H54 (cell line): Measurements from ENCODE around the gene ZNF343.
"Not testable (repeated sequence)": the region's sequence is repeated elsewhere in the genome, so short reads cannot be mapped to it uniquely, and the experiment has no call there.

Experiments
- DNase-seq: peaks from one replicate; pipeline ENCODE4 v3.0.0; 2011; ENCODE audit warnings: low spot score, mixed read lengths; ENCODE audit not compliant: insufficient read length
- FAIRE-seq: peaks from 3 replicates; lab custom pipeline; 2011; peaks lifted over from hg19 to GRCh38; lab: Jason Lieb, UNC
- POLR2A ChIP-seq: IDR thresholded peaks from 2 replicates; pipeline ENCODE4 v1.6.1; 2011; ENCODE audit warnings: low read depth, mild to moderate bottlenecking, low read length

ZNF343 gene

GRCh38 chr20:2515203-2515602 lies 6.5 kb upstream of the ZNF343 start:
- DNase-seq (no peak), FAIRE-seq (no peak)
- no peak for TF ChIP-seq POLR2A

- TF ChIP-seq POLR2A = no peak
- FAIRE-seq = no peak
- DNase-seq = no peak
Observed at GRCh38 chr20:2509794-2510193, 1.1 kb upstream of the ZNF343 start.

GRCh38 chr20:2509468-2509781 lies 710 bp upstream of the ZNF343 start:
- no peak for TF ChIP-seq POLR2A
- DNase-seq (no peak), FAIRE-seq (no peak)

- TF ChIP-seq POLR2A = no peak
- DNase-seq (no peak), FAIRE-seq (no peak)
Observed at GRCh38 chr20:2507875-2508630, 662 bp downstream of the ZNF343 start.

- FAIRE-seq (no peak), DNase-seq (no peak)
- no peak for TF ChIP-seq POLR2A
Observed at GRCh38 chr20:2507464-2507863, 1.3 kb downstream of the ZNF343 start.

GRCh38 chr20:2506426-2506825 lies 2.3 kb downstream of the ZNF343 start:
- FAIRE-seq, DNase-seq: not testable (repeated sequence)

- not testable (repeated sequence) for FAIRE-seq, DNase-seq
Observed at GRCh38 chr20:2504803-2505202, 3.9 kb downstream of the ZNF343 start.

- FAIRE-seq, DNase-seq: not testable (repeated sequence)
Observed at GRCh38 chr20:2502808-2503384, 5.8 kb downstream of the ZNF343 start.

- DNase-seq (no peak), FAIRE-seq (no peak)
- TF ChIP-seq POLR2A = no peak
Observed at GRCh38 chr20:2485661-2486060, 23.1 kb downstream of the ZNF343 start.

GRCh38 chr20:2485080-2485479 lies 23.6 kb downstream of the ZNF343 start:
- no peak for DNase-seq
- no peak for TF ChIP-seq POLR2A

GRCh38 chr20:2483504-2483903 lies 25.2 kb downstream of the ZNF343 start:
- TF ChIP-seq POLR2A = no peak
- no peak for DNase-seq
- no peak for FAIRE-seq

More at GRCh38 chr20:2485080-2485479, 23.6 kb downstream of the ZNF343 start:
- no peak for FAIRE-seq

- DNase-seq (no peak), FAIRE-seq (no peak)
Observed at GRCh38 chr20:2480381-2480780, 28.3 kb downstream of the ZNF343 start.

GRCh38 chr20:2476742-2477615 lies 31.7 kb downstream of the ZNF343 start:
- DNase-seq = no peak
- FAIRE-seq = no peak
- TF ChIP-seq POLR2A = no peak

More at GRCh38 chr20:2480381-2480780, 28.3 kb downstream of the ZNF343 start:
- TF ChIP-seq POLR2A = no peak

- no peak for FAIRE-seq
- no peak for DNase-seq
- TF ChIP-seq POLR2A = no peak
Observed at GRCh38 chr20:2475850-2476741, 32.6 kb downstream of the ZNF343 start.
